Upper lobe of right lung (tissue), 1 donor: ENCODE data around the gene SLC22A3. TPM values are rescaled to one million over a fixed set of nuclear protein-coding genes. Genes with fewer than 3 reads are reported as not detected.

Source experiments
- ATAC-seq: fragments of 200-7000 bp; cut with Tn5 transposase; one replicate; pipeline ENCODE4 v1.9.1; 2020; ENCODE audit warnings: mild to moderate bottlenecking, moderate library complexity
- DNase-seq: peaks from one replicate; pipeline ENCODE4 v3.0.0-alpha.2; 2020
- H3K27ac ChIP-seq: fragments of 200-600 bp; one replicate; pipeline ENCODE4 v1.8.0; 2022
- H3K27me3 ChIP-seq: fragments of 200-600 bp; one replicate; pipeline ENCODE4 v1.8.0; 2022; ENCODE audit warnings: mild to moderate bottlenecking
- H3K36me3 ChIP-seq: fragments of 200-600 bp; one replicate; pipeline ENCODE4 v1.8.0; 2022
- H3K4me1 ChIP-seq: fragments of 200-600 bp; one replicate; pipeline ENCODE4 v1.8.0; 2022
- H3K4me3 ChIP-seq: fragments of 200-600 bp; one replicate; pipeline ENCODE4 v1.8.0; 2022; ENCODE audit warnings: mild to moderate bottlenecking
- H3K9me3 ChIP-seq: fragments of 200-600 bp; one replicate; pipeline ENCODE4 v1.8.0; 2022
- intact Hi-C: fragments of 100-400 bp; cut with DNase I; formaldehyde crosslinking; loops from one replicate; pipeline ENCODE4 v1.11.0; 2022
- total RNA-seq: library from RNA; stranded (reverse); fragmentation: NEBNext Ultra II Directional; extraction: Animal tissue kit (Norgen Biotek cat#: 25700); gene quantifications from one replicate; pipeline ENCODE4 v1.2.1, GENCODE V29; 2021
- TF ChIP-seq, protein P1 (sequence below): fragments of 200-600 bp; IDR thresholded peaks from one replicate; pipeline ENCODE4 v1.8.0; 2022; ENCODE audit warnings: antibody characterized with exemption
- donor health status: DM: no; HTN: yes; CAD: no; lungs with severe emphysema.

SLC22A3 gene
- total RNA-seq, 1 donor from 2014 or later: 30.6 TPM

DNA sequence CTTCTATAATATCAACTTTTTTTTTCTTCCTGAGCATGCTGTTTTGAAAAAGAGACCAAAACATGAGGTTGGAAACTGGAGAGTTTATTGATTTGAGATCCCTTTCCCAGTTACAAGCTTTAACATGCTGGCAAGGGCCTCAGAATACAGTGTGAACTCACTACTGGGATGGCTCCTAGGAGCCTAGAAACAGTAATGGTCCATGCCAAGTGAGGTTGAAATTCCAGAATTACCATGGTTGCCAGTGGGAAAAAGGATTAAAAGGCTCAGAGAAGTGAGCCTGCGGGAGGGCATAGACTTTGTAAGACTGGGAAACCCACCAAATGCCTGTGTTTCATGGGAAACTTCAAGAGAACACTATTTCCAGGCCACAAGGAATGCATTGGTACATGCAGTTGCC, 28.9 kb upstream of the SLC22A3 start:
- TF ChIP-seq, protein P1, sequence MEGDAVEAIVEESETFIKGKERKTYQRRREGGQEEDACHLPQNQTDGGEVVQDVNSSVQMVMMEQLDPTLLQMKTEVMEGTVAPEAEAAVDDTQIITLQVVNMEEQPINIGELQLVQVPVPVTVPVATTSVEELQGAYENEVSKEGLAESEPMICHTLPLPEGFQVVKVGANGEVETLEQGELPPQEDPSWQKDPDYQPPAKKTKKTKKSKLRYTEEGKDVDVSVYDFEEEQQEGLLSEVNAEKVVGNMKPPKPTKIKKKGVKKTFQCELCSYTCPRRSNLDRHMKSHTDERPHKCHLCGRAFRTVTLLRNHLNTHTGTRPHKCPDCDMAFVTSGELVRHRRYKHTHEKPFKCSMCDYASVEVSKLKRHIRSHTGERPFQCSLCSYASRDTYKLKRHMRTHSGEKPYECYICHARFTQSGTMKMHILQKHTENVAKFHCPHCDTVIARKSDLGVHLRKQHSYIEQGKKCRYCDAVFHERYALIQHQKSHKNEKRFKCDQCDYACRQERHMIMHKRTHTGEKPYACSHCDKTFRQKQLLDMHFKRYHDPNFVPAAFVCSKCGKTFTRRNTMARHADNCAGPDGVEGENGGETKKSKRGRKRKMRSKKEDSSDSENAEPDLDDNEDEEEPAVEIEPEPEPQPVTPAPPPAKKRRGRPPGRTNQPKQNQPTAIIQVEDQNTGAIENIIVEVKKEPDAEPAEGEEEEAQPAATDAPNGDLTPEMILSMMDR: no peak
- Histone ChIP-seq H3K27me3 (no peaks in the 10 kb centered on the region), H3K27ac (no peak overlapping the region), H3K9me3 (no peaks in the 10 kb centered on the region), H3K4me1 (no peaks in the 10 kb centered on the region), H3K36me3 (no peaks in the 10 kb centered on the region), H3K4me3 (no peak overlapping the region)
- no peak for ATAC-seq
- no peak for DNase-seq
- intact Hi-C loops: no loop called here

GRCh38 chr6:160321729-160322505, 26.3 kb upstream of the SLC22A3 start:
- no peak overlapping the region for H3K27ac ChIP-seq
- no peaks in the 10 kb centered on the region for H3K9me3 ChIP-seq
- H3K27me3 ChIP-seq: no peaks in the 10 kb centered on the region
- H3K4me3 ChIP-seq: no peak overlapping the region
- ATAC-seq (no peak), DNase-seq (no peak)
- H3K36me3 ChIP-seq: no peaks in the 10 kb centered on the region
- intact Hi-C loops: no loop called here
- TF ChIP-seq, protein P1: no peak
- H3K4me1 ChIP-seq: no peaks in the 10 kb centered on the region

DNA sequence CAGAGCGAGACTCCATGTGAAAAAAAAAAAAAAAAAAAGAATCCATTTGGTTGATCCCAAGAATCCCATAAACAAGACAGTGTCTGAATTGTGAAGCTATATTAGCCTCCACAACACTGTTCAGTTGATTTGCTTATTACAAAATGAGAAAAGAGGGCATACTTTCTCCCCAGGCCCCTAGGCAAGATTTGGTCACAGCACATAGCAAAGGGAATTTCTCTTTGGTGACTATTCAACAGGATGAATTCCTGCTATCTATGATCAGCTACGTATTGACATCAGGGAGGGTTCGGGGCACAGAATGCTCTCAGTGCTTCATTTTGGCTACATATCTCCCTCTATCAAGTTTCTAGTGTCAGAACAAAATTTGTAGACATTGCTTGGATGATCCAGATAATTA, 20.2 kb upstream of the SLC22A3 start:
- no peaks in the 10 kb centered on the region for H3K4me1 ChIP-seq
- intact Hi-C loops: no loop called here
- no peaks in the 10 kb centered on the region for H3K27me3 ChIP-seq
- no peaks in the 10 kb centered on the region for H3K9me3 ChIP-seq
- DNase-seq (no peak), ATAC-seq (no peak)
- no peaks in the 10 kb centered on the region for H3K36me3 ChIP-seq
- H3K4me3 ChIP-seq: no peak overlapping the region
- TF ChIP-seq, protein P1: no peak
- H3K27ac ChIP-seq: no peak overlapping the region

- Histone ChIP-seq H3K27me3 (no peaks in the 10 kb centered on the region), H3K4me3 (no peak overlapping the region), H3K9me3 (no peaks in the 10 kb centered on the region), H3K36me3 (no peaks in the 10 kb centered on the region), H3K27ac (no peak overlapping the region), H3K4me1 (no peaks in the 10 kb centered on the region)
- intact Hi-C loops: no loop called here
- TF ChIP-seq, protein P1: no peak
- DNase-seq (no peak), ATAC-seq (no peak)
Observed at GRCh38 chr6:160328447-160328846, 19.7 kb upstream of the SLC22A3 start.

DNA sequence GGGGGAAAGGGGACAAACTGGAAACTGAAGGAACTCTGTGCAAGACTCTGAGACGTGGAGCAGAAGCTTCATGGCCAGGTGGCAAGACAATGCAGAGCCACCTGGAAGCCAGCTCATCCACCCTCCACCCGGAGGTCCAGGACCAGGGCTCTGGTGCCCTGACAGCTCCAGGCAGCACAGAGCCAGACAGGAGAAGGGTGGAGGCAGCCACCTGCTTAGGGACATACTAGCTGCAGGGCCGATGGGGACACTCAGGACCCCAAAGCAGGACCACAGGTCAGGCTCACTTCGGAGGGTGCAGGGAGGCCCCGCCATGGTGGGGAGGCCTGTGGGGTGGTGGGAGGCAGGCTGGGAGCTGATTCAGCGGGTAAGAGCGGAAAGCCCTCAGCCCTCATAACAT, 19.0 kb upstream of the SLC22A3 start:
- H3K27ac ChIP-seq: no peak overlapping the region
- intact Hi-C loops: no loop called here
- H3K36me3 ChIP-seq: no peaks in the 10 kb centered on the region
- TF ChIP-seq, protein P1: no peak
- no peaks in the 10 kb centered on the region for H3K4me1 ChIP-seq
- no peaks in the 10 kb centered on the region for H3K27me3 ChIP-seq
- no peaks in the 10 kb centered on the region for H3K9me3 ChIP-seq
- no peak for DNase-seq
- no peak overlapping the region for H3K4me3 ChIP-seq
- peak; percentile 31 for ATAC-seq

- no peak overlapping the region for H3K27ac ChIP-seq
- DNase-seq (no peak), ATAC-seq (no peak)
- H3K27me3 ChIP-seq: no peaks in the 10 kb centered on the region
- H3K4me1 ChIP-seq: no peaks in the 10 kb centered on the region
- no peak overlapping the region for H3K4me3 ChIP-seq
- intact Hi-C loops: no loop called here
- no peaks in the 10 kb centered on the region for H3K9me3 ChIP-seq
- TF ChIP-seq, protein P1: no peak
- no peaks in the 10 kb centered on the region for H3K36me3 ChIP-seq
Observed at GRCh38 chr6:160330619-160331018, 17.6 kb upstream of the SLC22A3 start.
